IMR-90 (cell line): ENCODE results near the gene MRPL10. TPM values are rescaled to one million over a fixed set of nuclear protein-coding genes. Genes with fewer than 3 reads are reported as not detected.

ENCODE experiments used
- ATAC-seq: fragments of 200-7000 bp; cut with Tn5 transposase; 2 replicates; pipeline ENCODE4 v1.9.1; 2020; ENCODE audit warnings: low read depth, mild to moderate bottlenecking, moderate library complexity
- BruUV-seq: library from RNA; stranded (reverse); fragments of 400-500 nt; replicated peaks from 2 replicates; lab custom pipeline; 2021; lab: Mats Ljungman, UMichigan
- CTCF ChIA-PET: fragments of 300-600 bp; formaldehyde crosslinking; extraction: SDS; loops from one replicate; lab custom pipeline; 2021; ENCODE audit warnings: antibody characterized with exemption; lab: Yijun Ruan, JAX
- POLR2A ChIA-PET: fragments of 300-600 bp; sonication (Branson Sonifier 250); formaldehyde crosslinking; loops from one replicate; lab custom pipeline; 2022; ENCODE audit warnings: antibody characterized with exemption; ENCODE audit not compliant: unreplicated experiment; lab: Charles Lee
- DNase-seq: peaks from one replicate; pipeline ENCODE4 v3.0.0; 2013
- H2AFZ ChIP-seq: replicated peaks from 2 replicates; pipeline ENCODE3; 2013; ENCODE audit warnings: low read length, mild to moderate bottlenecking; ENCODE audit not compliant: poor library complexity
- H2AK5ac ChIP-seq: 2 replicates; pipeline ENCODE4 v1.6.1; 2013; ENCODE audit warnings: low read depth, low read length, inconsistent platforms
- H2AK9ac ChIP-seq: replicated peaks from 2 replicates; pipeline ENCODE3; 2013; ENCODE audit warnings: mild to moderate bottlenecking, low read depth, low read length, moderate library complexity; ENCODE audit not compliant: poor library complexity
- H2BK120ac ChIP-seq: 2 replicates; pipeline ENCODE4 v1.6.1; 2013; ENCODE audit warnings: low read depth, low read length, inconsistent platforms
- H2BK15ac ChIP-seq: 3 replicates; pipeline ENCODE4 v1.6.1; 2013; ENCODE audit warnings: low read depth, low read length, inconsistent platforms
- H2BK20ac ChIP-seq: 2 replicates; pipeline ENCODE4 v1.6.1; 2013; ENCODE audit warnings: low read depth, mild to moderate bottlenecking, inconsistent platforms, low read length, moderate library complexity
- H2BK5ac ChIP-seq: 2 replicates; pipeline ENCODE4 v1.6.1; 2013; ENCODE audit warnings: mild to moderate bottlenecking, low read depth, low read length, inconsistent platforms; ENCODE audit not compliant: poor library complexity, severe bottlenecking
- H3K14ac ChIP-seq: replicated peaks from 2 replicates; pipeline ENCODE4 v1.6.1; 2013; ENCODE audit warnings: low read depth, low read length, inconsistent platforms
- H3K18ac ChIP-seq: 2 replicates; pipeline ENCODE4 v1.6.1; 2013; ENCODE audit warnings: low read depth, low read length, control low read depth
- H3K23ac ChIP-seq: 2 replicates; pipeline ENCODE4 v1.6.1; 2013; ENCODE audit warnings: low read depth, low read length, inconsistent platforms
- H3K27ac ChIP-seq: 2 replicates; pipeline ENCODE4 v1.5.1; 2013; ENCODE audit warnings: mild to moderate bottlenecking, control low read depth, low read length; ENCODE audit not compliant: insufficient read depth
- H3K27me3 ChIP-seq: 2 replicates; pipeline ENCODE4 v1.6.1; 2013; ENCODE audit warnings: low read length; ENCODE audit not compliant: control insufficient read depth, insufficient read depth
- H3K36me3 ChIP-seq: 2 replicates; pipeline ENCODE4 v1.6.1; 2013; ENCODE audit warnings: low read length, mixed read lengths; ENCODE audit not compliant: control insufficient read depth, insufficient read depth
- H3K4ac ChIP-seq: 2 replicates; pipeline ENCODE4 v1.6.1; 2013; ENCODE audit warnings: low read depth, low read length, inconsistent platforms
- H3K4me1 ChIP-seq: 2 replicates; pipeline ENCODE4 v1.6.1; 2013; ENCODE audit warnings: low read length, mixed read lengths; ENCODE audit not compliant: control insufficient read depth, insufficient read depth
- H3K4me2 ChIP-seq: 2 replicates; pipeline ENCODE4 v1.6.1; 2013; ENCODE audit warnings: low read depth, mild to moderate bottlenecking, control low read depth, low read length, moderate library complexity
- H3K4me3 ChIP-seq: 2 replicates; pipeline ENCODE4 v1.5.1; 2013; ENCODE audit warnings: low read depth, mild to moderate bottlenecking, control low read depth, low read length, moderate library complexity; ENCODE audit not compliant: insufficient read depth
- H3K56ac ChIP-seq: 2 replicates; pipeline ENCODE4 v1.6.1; 2013; ENCODE audit warnings: low read length, inconsistent platforms; ENCODE audit not compliant: insufficient read depth; ENCODE audit errors: extremely low read depth
- H3K79me1 ChIP-seq, 2 experiments: 2 replicates each; pipeline ENCODE4 v1.6.1; 2013; ENCODE audit warnings: low read length in 2 of 2, inconsistent platforms in 1 of 2, low read depth in 1 of 2
- H3K9ac ChIP-seq: 2 replicates; pipeline ENCODE4 v1.6.1; 2013; ENCODE audit warnings: low read depth, low read length, control low read depth
- H3K9me1 ChIP-seq: 2 replicates; pipeline ENCODE4 v1.6.1; 2013; ENCODE audit warnings: low read length, inconsistent platforms; ENCODE audit not compliant: insufficient read depth
- H3K9me3 ChIP-seq: 2 replicates; pipeline ENCODE4 v1.6.1; 2013; ENCODE audit warnings: low read length; ENCODE audit not compliant: control insufficient read depth, insufficient read depth
- H4K20me1 ChIP-seq: 2 replicates; pipeline ENCODE4 v1.6.1; 2013; ENCODE audit warnings: low read length, inconsistent platforms; ENCODE audit not compliant: insufficient read depth
- H4K5ac ChIP-seq: 2 replicates; pipeline ENCODE4 v1.6.1; 2013; ENCODE audit warnings: mild to moderate bottlenecking, low read depth, low read length, control low read depth
- H4K8ac ChIP-seq, 2 experiments: 2 replicates each; pipeline ENCODE4 v1.6.1; 2013; ENCODE audit warnings: low read depth in 2 of 2, low read length in 2 of 2, control low read depth in 1 of 2, inconsistent platforms in 1 of 2
- H4K91ac ChIP-seq: 2 replicates; pipeline ENCODE4 v1.6.1; 2013; ENCODE audit warnings: low read depth, low read length, inconsistent platforms; ENCODE audit not compliant: insufficient read depth
- BHLHE40 ChIP-seq: fragments of 150-350 bp; IDR thresholded peaks from 2 replicates; pipeline ENCODE4 v1.6.1; 2016; ENCODE audit warnings: mild to moderate bottlenecking, low read depth, low read length
- CHD1 ChIP-seq: IDR thresholded peaks from 2 replicates; pipeline ENCODE4 v1.6.1; 2012; ENCODE audit warnings: low read depth, low read length, improper control_type of control experiment
- CTCF ChIP-seq: conservative IDR thresholded peaks from 2 replicates; pipeline ENCODE4 v1.5.1; 2012; ENCODE audit warnings: mild to moderate bottlenecking, low read depth, low read length, improper control_type of control experiment
- ELK1 ChIP-seq: fragments of 150-350 bp; IDR thresholded peaks from 2 replicates; pipeline ENCODE4 v1.6.1; 2016; ENCODE audit warnings: low read depth, mild to moderate bottlenecking, low read length, moderate library complexity, borderline replicate concordance
- MAFK ChIP-seq: IDR thresholded peaks from 2 replicates; pipeline ENCODE4 v1.6.1; 2012; ENCODE audit warnings: low read depth, low read length, improper control_type of control experiment
- MXI1 ChIP-seq: IDR thresholded peaks from 2 replicates; pipeline ENCODE4 v1.6.1; 2012; ENCODE audit warnings: low read depth, mild to moderate bottlenecking, low read length, moderate library complexity, borderline replicate concordance
- NFE2L2 ChIP-seq: fragments of 150-350 bp; IDR thresholded peaks from 2 replicates; pipeline ENCODE4 v1.6.1; 2016; ENCODE audit warnings: low read depth, mild to moderate bottlenecking, low read length
- POLR2A ChIP-seq: IDR thresholded peaks from 2 replicates; pipeline ENCODE4 v1.6.1; 2012; ENCODE audit warnings: mild to moderate bottlenecking, low read depth, low read length
- RAD21 ChIP-seq: IDR thresholded peaks from 2 replicates; pipeline ENCODE4 v1.6.1; 2012; ENCODE audit warnings: low read length, improper control_type of control experiment
- RCOR1 ChIP-seq: IDR thresholded peaks from 2 replicates; pipeline ENCODE4 v1.6.1; 2012; ENCODE audit warnings: mild to moderate bottlenecking, low read length, improper control_type of control experiment; ENCODE audit not compliant: insufficient replicate concordance
- USF2 ChIP-seq: fragments of 150-350 bp; IDR thresholded peaks from 2 replicates; pipeline ENCODE4 v1.6.1; 2017; ENCODE audit warnings: mild to moderate bottlenecking, antibody characterized with exemption, low read length, low read depth
- WGBS, 2 experiments: methylation state at CpG; one replicate each; pipeline versions ENCODE4 v1.1.5 to v1.1.7; 2013; ENCODE audit warnings: missing lambda C conversion rate in 2 of 2; ENCODE audit not compliant: insufficient read length in 1 of 2; ENCODE audit errors: extremely low coverage in 2 of 2; 5-methylcytosine and 5-hydroxymethylcytosine counted together
- dilution Hi-C: fragments of 300-500 bp; cut with HindIII; formaldehyde crosslinking; loops from one replicate; pipeline ENCODE4 v1.14.3; 2018; ENCODE audit warnings: low sequenced_read_pairs; ENCODE audit not compliant: unreplicated experiment
- in situ Hi-C: fragments of 300-500 bp; cut with MboI; formaldehyde crosslinking; loops from 3 replicates; pipeline ENCODE4 v1.14.3; 2019; ENCODE audit warnings: low sequenced_read_pairs, inconsistent platforms, mixed read lengths
- intact Hi-C: fragments of 100-400 bp; cut with micrococcal nuclease; formaldehyde crosslinking; loops from 2 replicates; pipeline ENCODE4 v1.10.0; 2022
- polyA plus RNA-seq, 3 experiments: library from polyadenylated mRNA; depleted of rRNA; stranded (reverse); fragments of >200 nt; gene quantifications; 2 replicates each; pipeline ENCODE4 v1.2.3, GENCODE V29; 2012; ENCODE audit warnings: low replicate concordance in 1 of 3
- total RNA-seq: library from RNA; depleted of rRNA; stranded (reverse); fragments of >200 nt; gene quantifications from 2 replicates; pipeline ENCODE4 v1.2.3, GENCODE V29; 2012

MRPL10 gene
- total and polyA plus RNA-seq, 2 of the 4 experiments (the other 2 are of a cell fraction): 32.3 to 61.8 TPM

DNA sequence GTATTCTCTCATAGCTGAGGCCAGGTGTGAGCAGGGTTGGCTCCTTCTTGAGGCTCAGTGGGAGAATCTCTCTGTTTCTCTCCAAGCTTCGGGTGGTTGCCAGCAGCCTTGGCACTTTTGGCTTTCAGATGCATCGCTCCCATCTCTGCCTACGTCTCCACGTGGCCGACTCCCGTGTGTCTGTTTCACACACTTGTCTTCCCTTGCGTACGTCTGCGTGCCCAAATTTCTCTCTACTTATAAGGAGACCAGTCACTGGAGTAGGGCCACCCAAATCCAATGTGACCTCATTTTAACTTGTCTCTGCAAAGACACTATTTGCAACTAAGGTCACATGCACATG is 24.5 kb downstream of the MRPL10 start:
- Histone ChIP-seq H3K9me3 (no peaks in the 10 kb centered on the region), H3K56ac (no peak overlapping the region), H3K9ac (no peak overlapping the region), H3K9me1 (0 out of 2 replicates have a peak, but pooled peaks cover 2% of the 10 kb centered on the region), H4K8ac (no peak overlapping the region), H2AFZ (no peak overlapping the region), H4K91ac (no peak overlapping the region), H3K4me2 (no peak overlapping the region), H2AK9ac (no peak overlapping the region), H3K4me1 (peaks cover 3% of the 10 kb centered on the region; the same call in 1 of the 2 replicates), H2AK5ac (no peak overlapping the region), H3K27me3 (peaks cover 22% of the 10 kb centered on the region), H4K20me1 (peaks cover 29% of the 10 kb centered on the region), H3K36me3 (peaks cover 30% of the 10 kb centered on the region), H2BK20ac (no peak overlapping the region), H3K79me1 (no peaks in the 10 kb centered on the region), H3K4ac (no peak overlapping the region), H3K23ac (no peak overlapping the region), H2BK120ac (no peak overlapping the region), H2BK5ac (no peak overlapping the region), H3K4me3 (no peak overlapping the region), H2BK15ac (no peak overlapping the region), H3K14ac (no peak overlapping the region), H4K5ac (no peak overlapping the region), H3K18ac (no peak overlapping the region), H3K27ac (no peak overlapping the region)
- WGBS, 2 experiments: 96% methylated on average over 5 of the region's 9 CpGs; no CpG with 5 or more reads in 1 of the 2 experiments
- no TSS peak for BruUV-seq
- ChIA-PET POLR2A (no interaction called here), CTCF (no interaction called here)
- ATAC-seq: no peak
- intact Hi-C loops (no loop called here), dilution Hi-C loops (no loop called here), in situ Hi-C loops (no loop called here)
- no peak for DNase-seq
- no peak for TF ChIP-seq CTCF
- TF ChIP-seq ELK1: no peak
- TF ChIP-seq POLR2A: no peak
- TF ChIP-seq CHD1: no peak
- TF ChIP-seq USF2: no peak
- no peak for TF ChIP-seq NFE2L2
- no peak for TF ChIP-seq RAD21
- no peak for TF ChIP-seq BHLHE40
- no peak for TF ChIP-seq MAFK
- TF ChIP-seq RCOR1: no peak
- no peak for TF ChIP-seq MXI1
